GM18951 (cell line): ENCODE measurements around the gene HDAC9.
"Not testable (repeated sequence)": the region's sequence is repeated elsewhere in the genome, so short reads cannot be mapped to it uniquely, and the experiment has no call there.

Experiments
- POLR2A ChIP-seq: IDR thresholded peaks from 4 replicates; pipeline ENCODE4 v1.6.1; 2011; ENCODE audit warnings: mild to moderate bottlenecking; ENCODE audit not compliant: insufficient read length, insufficient read depth; ENCODE audit errors: extremely low read depth
- in situ Hi-C: fragments of 300-500 bp; cut with MboI; formaldehyde crosslinking; loops from one replicate; pipeline ENCODE4 v1.12.0; 2022; ENCODE audit warnings: low sequenced_read_pairs, mixed read lengths, inconsistent platforms; ENCODE audit not compliant: unreplicated experiment

Gene HDAC9

GRCh38 chr7:18698258-18698734 is 202.7 kb downstream of the HDAC9 start:
- in situ Hi-C loops = no loop called here
- TF ChIP-seq POLR2A = no peak

- TF ChIP-seq POLR2A = no peak
- in situ Hi-C loops = no loop called here
Measured at GRCh38 chr7:18700147-18700546, 204.6 kb downstream of the HDAC9 start.

DNA sequence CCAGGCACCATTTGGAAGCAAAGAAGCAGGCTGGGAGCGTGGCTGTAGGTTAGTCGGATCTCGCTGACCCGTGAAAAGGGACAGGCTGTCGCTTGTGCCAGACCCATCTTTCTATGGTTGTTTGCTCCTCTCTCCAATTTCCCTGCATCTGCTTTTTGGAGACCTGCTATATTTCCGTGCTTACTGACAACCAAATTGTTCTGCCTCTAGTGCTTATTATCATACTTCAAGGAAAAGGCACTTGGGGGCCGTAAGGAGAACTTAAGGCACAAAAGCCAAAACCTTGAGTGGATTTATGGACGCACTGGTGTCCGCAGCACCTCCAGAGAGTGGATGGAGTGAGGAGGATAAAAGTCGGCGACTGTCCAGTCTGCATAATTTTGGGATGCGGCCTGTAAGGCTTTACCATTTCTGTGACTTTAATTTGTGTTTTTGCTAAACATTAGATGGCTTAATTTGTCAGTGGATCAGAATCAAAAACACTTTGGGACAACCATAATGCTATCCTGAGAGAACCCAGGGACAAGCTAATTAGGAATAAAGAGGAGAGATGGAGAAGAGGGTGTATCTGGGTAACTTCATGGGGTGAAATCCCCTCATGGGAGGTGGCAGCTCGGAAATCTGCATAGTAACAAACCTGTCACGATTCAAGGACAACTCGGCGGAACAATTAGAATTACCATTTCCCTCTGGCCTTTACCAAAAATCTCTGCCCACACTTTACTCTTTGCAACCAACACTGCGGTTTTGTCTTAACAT is 206.7 kb downstream of the HDAC9 start:
- in situ Hi-C loops = no loop called here
- TF ChIP-seq POLR2A = no peak

DNA sequence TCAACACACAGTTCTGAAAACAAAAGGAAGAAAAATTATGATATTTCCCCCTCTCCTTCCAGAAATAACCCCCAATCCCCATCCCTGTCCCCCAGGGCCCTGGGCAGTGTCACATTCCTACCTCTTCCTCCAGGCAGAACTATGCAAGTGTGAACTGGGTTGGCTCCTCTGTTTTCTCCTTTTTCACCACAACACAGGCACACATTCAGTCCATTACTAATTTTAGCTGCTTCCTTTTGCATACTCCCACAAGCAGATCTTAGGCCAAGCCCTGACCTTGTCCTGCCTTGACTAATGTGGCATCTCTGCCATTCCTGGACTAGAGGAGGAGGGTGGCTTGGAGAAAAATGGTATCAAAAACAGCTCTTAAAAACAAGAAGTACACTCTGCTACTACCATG is 208.1 kb downstream of the HDAC9 start:
- in situ Hi-C loops = no loop called here
- TF ChIP-seq POLR2A = no peak

- TF ChIP-seq POLR2A = no peak
- in situ Hi-C loops = no loop called here
Measured at GRCh38 chr7:18706670-18707069, 211.1 kb downstream of the HDAC9 start.

- TF ChIP-seq POLR2A = no peak
- in situ Hi-C loops = no loop called here
Measured at GRCh38 chr7:18708204-18708603, 212.7 kb downstream of the HDAC9 start.

- in situ Hi-C loops = no loop called here
- TF ChIP-seq POLR2A = no peak
Measured at GRCh38 chr7:18715988-18716387, 220.4 kb downstream of the HDAC9 start.

- no peak for TF ChIP-seq POLR2A
- in situ Hi-C loops = no loop called here
Measured at GRCh38 chr7:18721429-18721828, 225.9 kb downstream of the HDAC9 start.

DNA sequence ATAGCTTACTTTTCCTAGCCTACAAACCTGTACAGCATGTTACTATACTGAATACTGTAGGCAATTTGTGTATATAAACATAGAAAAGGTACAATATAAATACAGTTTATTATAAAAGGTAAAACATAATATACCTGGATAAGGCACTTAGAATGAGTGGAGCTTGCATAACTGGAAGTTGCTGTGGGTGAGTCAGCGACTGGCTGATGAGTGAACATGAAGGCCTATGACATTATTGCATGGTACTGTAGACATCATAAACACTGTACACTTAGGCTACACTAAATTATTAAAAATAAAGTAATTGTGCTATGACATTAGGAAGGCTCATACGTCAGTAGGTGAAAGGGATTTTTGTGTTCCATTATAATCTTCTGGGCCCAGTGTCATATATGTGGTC is 228.8 kb downstream of the HDAC9 start:
- no peak for TF ChIP-seq POLR2A
- in situ Hi-C loops = no loop called here

DNA sequence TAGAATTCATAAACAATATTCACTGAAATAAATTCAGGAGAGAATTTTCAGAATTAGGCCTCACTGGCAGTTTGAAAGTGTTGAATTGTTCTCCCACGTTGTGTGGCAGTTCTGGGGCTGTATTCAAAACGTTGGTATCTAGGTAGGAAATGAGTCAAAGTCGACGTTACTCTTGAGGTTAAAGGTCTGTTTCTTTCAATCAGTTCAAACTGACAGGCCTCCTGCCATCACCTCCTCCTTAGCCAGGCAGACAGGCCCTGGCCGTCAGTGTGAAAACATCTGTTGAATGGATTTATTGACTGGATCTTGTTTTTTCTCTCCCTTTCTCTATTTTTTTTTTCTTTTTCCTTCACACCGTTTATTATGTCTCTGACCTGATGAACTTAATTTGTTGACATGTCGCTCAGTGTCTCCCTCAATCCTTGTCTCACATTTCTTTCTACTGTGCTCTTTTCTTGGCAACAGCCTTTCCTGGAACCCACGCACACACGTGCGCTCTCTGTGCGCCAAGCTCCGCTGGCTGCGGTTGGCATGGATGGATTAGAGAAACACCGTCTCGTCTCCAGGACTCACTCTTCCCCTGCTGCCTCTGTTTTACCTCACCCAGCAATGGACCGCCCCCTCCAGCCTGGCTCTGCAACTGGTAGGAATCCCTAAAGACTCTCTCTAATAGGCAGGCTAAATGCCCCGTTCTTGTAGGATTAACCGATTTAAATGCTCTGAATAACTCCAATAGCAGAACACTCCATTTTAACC is 231.7 kb downstream of the HDAC9 start:
- in situ Hi-C loops = no loop called here
- TF ChIP-seq POLR2A = no peak

DNA sequence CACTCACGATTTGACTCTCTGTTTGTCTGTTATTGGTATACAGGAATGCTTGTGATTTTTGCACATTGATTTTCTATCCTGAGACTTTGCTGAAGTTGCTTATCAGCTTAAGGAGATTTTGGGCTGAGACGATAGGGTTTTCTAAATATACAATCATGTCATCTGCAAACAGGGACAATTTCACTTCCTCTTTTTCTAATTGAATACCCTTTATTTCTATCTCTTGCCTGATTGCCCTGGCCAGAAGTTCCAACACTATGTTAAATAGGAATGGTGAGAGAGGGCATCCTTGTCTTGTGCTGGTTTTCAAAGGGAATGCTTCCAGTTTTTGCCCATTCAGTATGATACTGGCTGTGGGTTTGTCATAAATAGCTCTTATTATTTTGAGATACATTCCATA is 240.5 kb downstream of the HDAC9 start:
- in situ Hi-C loops = not testable (repeated sequence)

DNA sequence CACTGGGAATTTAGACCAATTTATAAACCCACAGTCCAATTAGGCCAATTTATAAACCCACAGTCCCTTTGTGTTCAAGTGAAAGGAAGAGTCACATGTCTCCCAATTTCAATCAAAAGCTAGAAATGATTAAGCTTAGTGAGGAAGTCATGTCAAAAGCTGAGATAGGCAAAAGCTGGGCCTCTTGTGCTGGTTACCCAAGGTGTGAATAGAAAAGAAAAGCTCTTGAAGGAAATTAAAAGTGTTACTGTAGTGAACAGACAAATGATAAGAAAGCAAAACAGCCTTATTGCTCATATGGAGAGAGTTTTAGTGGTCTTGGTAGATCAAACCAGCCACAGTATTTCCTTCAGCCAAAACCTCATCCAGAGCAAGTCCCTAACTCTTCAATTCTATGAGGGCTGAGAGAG is 245.0 kb downstream of the HDAC9 start:
- in situ Hi-C loops = no loop called here
- TF ChIP-seq POLR2A = no peak

- in situ Hi-C loops = no loop called here
- no peak for TF ChIP-seq POLR2A
Measured at GRCh38 chr7:18753972-18754610, 258.5 kb downstream of the HDAC9 start.

DNA sequence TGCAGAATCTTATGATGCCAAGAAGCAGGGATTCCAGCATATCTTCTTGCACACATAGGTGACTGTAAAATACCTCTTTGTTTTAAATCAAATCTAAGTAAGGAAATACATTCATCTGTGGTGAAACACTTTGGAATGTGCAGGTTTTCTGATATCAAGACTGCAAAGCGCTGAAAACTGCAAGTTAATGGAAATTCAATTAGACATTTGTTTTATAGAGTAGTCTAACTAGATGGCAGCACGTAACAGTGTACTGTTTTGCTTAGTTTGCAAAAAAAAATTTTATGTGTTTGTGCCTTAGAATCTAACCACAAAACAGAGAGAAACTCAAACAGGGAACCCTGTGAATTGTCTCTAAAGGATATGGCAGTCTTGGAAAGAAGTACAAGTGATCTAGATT is 259.2 kb downstream of the HDAC9 start:
- in situ Hi-C loops = no loop called here
- TF ChIP-seq POLR2A = no peak
